Thymus (tissue), 11 donors: ENCODE data around the gene NOS1AP. TPM values are rescaled to one million over a fixed set of nuclear protein-coding genes. Genes with fewer than 3 reads are reported as not detected.

Source experiments
- DNase-seq, 9 donors: peaks; one replicate each; pipeline ENCODE4 v3.0.0-alpha.2; 2013; ENCODE audit warnings: low spot score in 9 of 9, low read depth in 6 of 9, missing footprints in 1 of 9
- H3K27ac ChIP-seq, 2 donors: one replicate each; pipeline ENCODE4 v1.5.1; 2013; ENCODE audit warnings: control low read depth in 1 of 2, low read depth in 1 of 2, low read length in 1 of 2, mild to moderate bottlenecking in 1 of 2, moderate library complexity in 1 of 2
- H3K27me3 ChIP-seq, 2 donors: one replicate each; pipeline ENCODE4 v1.5.1; 2013; ENCODE audit warnings: low read length in 1 of 2; ENCODE audit not compliant: control insufficient read depth in 2 of 2, insufficient read depth in 1 of 2
- H3K36me3 ChIP-seq, 2 donors: one replicate each; pipeline ENCODE4 v1.5.1; 2013; ENCODE audit warnings: low read length in 1 of 2, mild to moderate bottlenecking in 1 of 2, moderate library complexity in 1 of 2; ENCODE audit not compliant: control insufficient read depth in 2 of 2, insufficient read depth in 2 of 2
- H3K4me1 ChIP-seq, 2 donors: one replicate each; pipeline ENCODE4 v1.5.1; 2013; ENCODE audit warnings: low read length in 2 of 2; ENCODE audit not compliant: control insufficient read depth in 2 of 2, insufficient read depth in 2 of 2
- H3K4me3 ChIP-seq, 2 donors: one replicate each; pipeline ENCODE4 v1.5.1; 2013; ENCODE audit warnings: low read length in 2 of 2, control low read depth in 1 of 2, mild to moderate bottlenecking in 1 of 2
- H3K9me3 ChIP-seq, 2 donors: one replicate each; pipeline ENCODE4 v1.5.1; 2013; ENCODE audit warnings: low read length in 1 of 2, mild to moderate bottlenecking in 1 of 2; ENCODE audit not compliant: control insufficient read depth in 2 of 2, insufficient read depth in 1 of 2
- WGBS: extraction: QIAGEN DNeasy Blood & Tissue Kit; methylation state at CpG from one replicate; pipeline ENCODE4 v1.1.7; 2013; 5-methylcytosine and 5-hydroxymethylcytosine counted together
- polyA plus RNA-seq: library from polyadenylated mRNA; stranded (reverse); fragments of 200-250 nt; gene quantifications from one replicate; pipeline ENCODE4 v1.2.3, GENCODE V29; 2013
- total RNA-seq: library from RNA; stranded (reverse); fragments of 120-200 nt; gene quantifications from one replicate; pipeline ENCODE4 v1.2.4, GENCODE V29; 2013
- donor health status: healthy.

The NOS1AP gene
- total and polyA plus RNA-seq, 2 donors = 0.05 to 0.30 TPM

DNA sequence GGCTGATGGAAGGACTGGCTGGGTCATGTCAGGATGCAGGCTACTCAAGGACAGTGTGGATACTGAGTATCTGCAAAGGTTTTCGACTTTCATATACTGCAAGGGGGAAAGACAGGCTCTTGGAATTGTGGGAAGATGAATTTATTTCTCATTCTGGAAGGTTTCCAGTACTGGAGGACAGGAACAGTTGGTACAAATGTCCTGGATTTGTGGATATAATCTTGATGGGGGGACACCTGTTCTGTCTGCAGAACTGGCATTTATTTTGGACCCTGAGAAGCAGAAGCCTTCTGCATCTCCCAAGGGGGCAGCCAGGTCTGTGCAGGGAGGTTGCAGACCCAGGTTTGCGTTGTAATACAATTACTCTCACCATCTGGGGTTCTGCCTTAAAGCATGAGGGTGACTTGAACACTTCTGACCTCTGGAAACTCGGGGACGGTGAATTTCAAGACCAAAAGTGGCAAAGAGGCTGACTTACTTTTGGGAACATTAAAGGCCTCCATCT lies 65.8 kb downstream of the NOS1AP start:
- DNase-seq = no peak
- no peaks in the 10 kb centered on the region for H3K36me3 ChIP-seq
- WGBS = 93% methylated on average over 4 of the region's 4 CpGs
- H3K27me3 ChIP-seq = no peaks in the 10 kb centered on the region
- H3K4me1 ChIP-seq = no peaks in the 10 kb centered on the region
- no peak overlapping the region for H3K27ac ChIP-seq
- no peaks in the 10 kb centered on the region for H3K9me3 ChIP-seq
- no peak overlapping the region for H3K4me3 ChIP-seq

DNA sequence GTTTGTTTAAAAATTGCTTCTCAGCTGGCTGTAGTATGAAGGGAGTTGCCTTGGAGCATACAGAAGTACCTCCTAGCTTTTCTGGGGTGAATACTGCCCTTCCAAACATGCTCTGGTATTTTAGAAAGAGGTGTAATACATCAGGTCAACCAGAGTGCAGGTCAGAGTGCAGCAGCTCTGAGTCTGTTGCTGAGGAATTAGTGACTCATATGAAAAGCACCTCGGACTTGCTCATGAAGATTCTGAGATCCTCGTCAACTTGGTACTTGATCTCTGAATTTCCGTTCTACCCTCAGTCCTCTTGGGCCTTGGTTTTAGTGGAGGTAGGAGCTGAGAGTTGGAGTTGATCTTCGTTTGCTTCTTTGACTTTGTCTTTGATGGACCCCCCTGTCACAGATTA lies 67.3 kb downstream of the NOS1AP start:
- Histone ChIP-seq H3K27ac (no peak overlapping the region), H3K4me3 (no peak overlapping the region), H3K27me3 (no peaks in the 10 kb centered on the region), H3K36me3 (no peaks in the 10 kb centered on the region), H3K9me3 (no peaks in the 10 kb centered on the region), H3K4me1 (no peaks in the 10 kb centered on the region)
- no peak for DNase-seq
- WGBS = 92% methylated on average over 4 of the region's 4 CpGs

DNA sequence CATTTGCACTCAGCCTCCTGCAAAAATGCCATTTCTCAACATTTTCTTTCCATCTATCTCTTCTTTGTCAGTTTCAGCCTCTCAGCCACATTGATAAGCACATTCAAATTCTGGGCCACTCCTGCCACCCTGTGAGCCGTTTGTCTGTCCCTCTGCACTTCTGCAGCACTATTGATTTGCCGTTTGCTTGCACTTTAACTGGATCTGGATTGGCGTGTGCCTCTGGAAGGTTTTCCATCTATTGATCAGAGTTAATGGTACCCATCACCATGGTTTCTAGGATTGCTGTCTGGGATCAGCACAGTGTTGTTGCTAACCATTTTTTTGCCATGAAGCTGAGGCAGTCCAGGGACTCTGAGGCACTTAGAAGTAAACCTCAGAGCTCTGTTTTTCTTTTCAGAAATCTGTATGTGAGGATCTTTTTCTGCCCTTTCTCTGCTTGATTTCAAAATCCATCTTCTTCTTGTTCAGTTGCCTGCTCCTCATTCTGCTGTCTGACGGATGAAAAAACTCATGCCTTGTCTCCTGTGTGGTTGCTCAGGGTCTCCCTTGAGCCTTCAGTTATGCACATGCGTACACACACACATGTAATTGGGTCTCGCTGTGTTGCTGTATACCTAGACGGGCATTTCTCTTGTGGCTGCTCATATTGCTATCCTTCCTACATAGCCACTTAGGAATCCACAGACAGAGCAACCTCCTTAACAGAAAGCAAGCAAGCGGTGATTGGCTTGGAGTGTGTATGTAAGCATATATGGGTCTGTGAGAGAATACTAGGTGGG lies 67.9 kb downstream of the NOS1AP start:
- Histone ChIP-seq H3K4me1 (no peaks in the 10 kb centered on the region), H3K36me3 (no peaks in the 10 kb centered on the region), H3K4me3 (no peak overlapping the region), H3K27me3 (no peaks in the 10 kb centered on the region), H3K9me3 (no peaks in the 10 kb centered on the region), H3K27ac (no peak overlapping the region)
- WGBS = 83% methylated on average over 8 of the region's 8 CpGs
- DNase-seq = no peak

DNA sequence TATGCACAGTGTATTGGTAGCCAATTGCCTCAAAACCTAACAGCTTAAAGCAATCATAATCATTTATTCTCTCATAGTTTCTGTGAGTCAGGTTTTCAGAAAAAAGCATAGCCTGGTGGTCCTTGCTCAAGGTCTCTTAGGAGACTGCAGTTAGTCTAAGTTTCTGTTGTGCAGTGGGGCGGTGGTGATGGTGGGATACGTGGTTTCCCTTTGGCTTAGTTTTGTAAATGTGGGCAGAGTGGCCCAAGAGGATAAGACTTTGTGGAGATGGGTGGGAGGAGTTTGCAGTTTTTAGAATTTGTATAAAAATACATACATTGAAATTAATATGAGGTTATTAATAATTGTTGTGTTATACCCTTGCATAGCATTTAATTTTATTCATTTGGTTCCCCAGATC lies 68.6 kb downstream of the NOS1AP start:
- H3K27me3 ChIP-seq = no peaks in the 10 kb centered on the region
- H3K36me3 ChIP-seq = no peaks in the 10 kb centered on the region
- no peaks in the 10 kb centered on the region for H3K4me1 ChIP-seq
- no peaks in the 10 kb centered on the region for H3K9me3 ChIP-seq
- DNase-seq = no peak
- H3K27ac ChIP-seq = no peak overlapping the region
- 17% methylated on average over 2 of the region's 2 CpGs for WGBS
- H3K4me3 ChIP-seq = no peak overlapping the region

DNA sequence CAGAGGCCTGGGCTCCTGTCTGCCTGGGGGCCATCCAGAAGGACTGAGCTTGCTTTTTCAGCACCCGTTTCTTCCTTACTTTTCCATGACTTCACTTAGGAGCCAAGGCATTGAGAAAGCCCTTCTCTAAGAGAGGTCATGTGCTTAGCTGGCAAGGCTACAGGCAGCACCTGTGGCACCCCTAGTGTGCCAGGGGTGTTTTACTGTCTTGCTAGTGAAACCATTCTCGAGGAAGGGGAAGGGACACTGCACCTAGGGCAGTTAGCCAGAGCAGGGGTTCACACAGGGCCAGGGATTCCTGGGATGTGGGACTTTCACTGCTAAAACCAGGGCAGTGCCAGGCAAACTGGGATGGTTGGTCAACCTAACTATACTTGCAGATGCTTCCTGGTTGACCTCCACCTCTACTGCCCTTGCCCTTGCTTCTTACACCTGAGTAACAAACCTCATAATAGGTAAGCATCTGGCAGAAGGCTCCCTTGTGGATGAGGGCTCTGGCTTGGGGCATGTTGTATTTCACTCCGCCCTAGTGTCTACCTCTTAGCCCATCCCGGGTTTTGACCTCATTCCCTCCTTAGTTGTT lies 69.2 kb downstream of the NOS1AP start:
- H3K4me3 ChIP-seq = no peak overlapping the region
- no peaks in the 10 kb centered on the region for H3K36me3 ChIP-seq
- no peaks in the 10 kb centered on the region for H3K9me3 ChIP-seq
- no peaks in the 10 kb centered on the region for H3K4me1 ChIP-seq
- H3K27me3 ChIP-seq = no peaks in the 10 kb centered on the region
- no peak for DNase-seq
- no peak overlapping the region for H3K27ac ChIP-seq
- WGBS = 23% methylated on average over 4 of the region's 4 CpGs

DNA sequence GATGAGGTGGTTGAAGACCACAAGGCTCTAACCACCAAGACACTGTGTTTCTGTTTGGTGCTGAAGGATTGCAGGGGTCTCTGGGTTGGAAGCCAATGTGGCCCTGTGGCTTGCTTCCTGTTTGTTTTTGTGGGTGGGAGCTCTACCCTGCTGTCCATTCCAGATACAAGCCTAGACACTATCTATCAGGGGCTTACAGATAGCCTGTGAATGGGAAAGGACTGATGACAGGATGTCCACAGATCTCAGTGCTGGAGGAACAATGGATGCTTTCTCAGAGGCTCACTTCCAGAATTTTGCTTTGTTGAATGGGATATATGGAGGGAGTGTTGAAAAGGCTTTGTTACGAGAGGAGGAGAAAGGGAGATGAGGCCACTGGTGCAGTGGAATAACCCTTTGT lies 69.7 kb downstream of the NOS1AP start:
- Histone ChIP-seq H3K4me1 (no peaks in the 10 kb centered on the region), H3K27ac (no peak overlapping the region), H3K27me3 (no peaks in the 10 kb centered on the region), H3K9me3 (no peaks in the 10 kb centered on the region), H3K36me3 (no peaks in the 10 kb centered on the region), H3K4me3 (no peak overlapping the region)
- DNase-seq = no peak
- WGBS = 92% methylated on average over 1 of the region's 1 CpG

DNA sequence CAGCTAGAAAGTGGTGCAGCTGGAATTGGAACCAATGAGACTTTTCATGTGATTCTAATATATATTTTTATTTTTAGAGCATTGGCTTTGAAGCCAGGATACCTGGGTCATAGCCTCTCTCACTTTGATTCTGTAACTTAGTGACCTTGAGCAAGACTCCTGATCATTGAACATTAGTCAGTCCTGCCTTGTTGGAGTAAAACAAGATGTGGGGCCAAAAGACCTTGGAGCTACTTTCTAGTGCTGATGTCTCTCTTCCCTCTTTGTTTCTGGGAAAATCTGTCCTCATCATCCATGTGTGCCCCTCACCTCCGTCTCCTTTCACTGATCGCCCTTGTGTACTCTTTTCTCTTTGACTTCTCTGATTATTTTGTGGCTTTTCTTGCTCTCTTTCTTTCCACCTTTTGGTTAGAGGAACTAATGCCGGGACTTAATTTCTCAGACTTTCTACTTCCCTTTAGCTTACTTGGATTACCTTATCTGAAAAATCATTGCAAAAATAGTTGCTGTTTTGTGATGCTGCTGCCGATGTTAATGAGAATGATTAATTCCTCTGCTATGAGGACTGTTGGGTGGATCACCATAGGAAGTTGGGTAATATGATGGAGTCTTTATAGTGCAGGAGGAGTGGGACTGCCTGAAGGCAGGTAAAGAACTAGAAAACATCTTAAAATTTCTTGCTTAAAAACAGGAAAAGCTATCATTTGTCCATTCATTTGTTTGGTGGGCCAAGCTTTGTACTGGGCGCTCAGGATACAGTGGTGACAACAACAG lies 72.0 kb downstream of the NOS1AP start:
- DNase-seq = no peak
- H3K9me3 ChIP-seq = no peaks in the 10 kb centered on the region
- H3K27ac ChIP-seq = no peak overlapping the region
- no peaks in the 10 kb centered on the region for H3K27me3 ChIP-seq
- no peaks in the 10 kb centered on the region for H3K36me3 ChIP-seq
- no peaks in the 10 kb centered on the region for H3K4me1 ChIP-seq
- H3K4me3 ChIP-seq = no peak overlapping the region
- 65% methylated on average over 5 of the region's 5 CpGs for WGBS

DNA sequence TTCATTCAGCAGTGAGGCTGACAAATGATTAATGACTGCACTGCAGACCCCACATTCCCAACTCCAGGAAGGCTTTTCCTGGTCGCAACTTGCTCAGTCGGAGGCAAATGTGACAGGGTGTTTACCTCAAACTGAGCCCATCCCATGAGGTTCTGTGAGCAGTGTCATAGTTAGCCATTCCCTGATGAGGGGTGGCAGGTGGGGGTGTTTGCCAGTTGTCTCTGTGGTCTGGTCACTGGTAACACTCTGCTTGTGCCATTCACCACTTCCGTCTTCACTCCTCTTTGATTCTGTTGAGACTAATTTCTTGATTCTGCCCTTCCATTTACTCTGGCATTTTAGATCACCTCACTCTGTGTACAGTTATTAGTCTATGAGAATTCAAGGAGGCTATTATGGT lies 73.5 kb downstream of the NOS1AP start:
- WGBS = 79% methylated on average over 3 of the region's 3 CpGs
- Histone ChIP-seq H3K4me1 (no peaks in the 10 kb centered on the region), H3K27ac (no peak overlapping the region), H3K4me3 (no peak overlapping the region), H3K36me3 (no peaks in the 10 kb centered on the region), H3K9me3 (no peaks in the 10 kb centered on the region), H3K27me3 (no peaks in the 10 kb centered on the region)
- no peak for DNase-seq

DNA sequence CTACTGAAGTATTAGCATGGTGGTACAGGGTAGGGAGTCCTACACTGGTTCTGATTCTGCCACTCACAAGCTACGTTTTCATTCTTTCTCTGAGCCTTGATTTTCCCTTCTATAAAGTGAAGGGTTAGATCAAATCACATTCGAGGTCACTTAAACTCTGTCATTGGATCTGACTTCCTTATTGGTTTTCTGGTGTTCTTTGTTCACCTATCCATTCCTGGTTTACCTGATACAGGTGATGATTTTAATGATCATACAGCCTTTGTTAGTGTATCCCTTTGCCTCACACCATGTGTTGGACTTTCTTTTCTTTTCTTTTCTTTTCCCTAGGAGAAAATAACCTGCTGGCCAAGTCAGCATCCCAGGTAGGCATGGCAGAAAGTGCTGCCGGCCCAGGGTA lies 74.8 kb downstream of the NOS1AP start:
- no peaks in the 10 kb centered on the region for H3K4me1 ChIP-seq
- H3K36me3 ChIP-seq = no peaks in the 10 kb centered on the region
- no peak for DNase-seq
- no peak overlapping the region for H3K4me3 ChIP-seq
- H3K27me3 ChIP-seq = no peaks in the 10 kb centered on the region
- no peaks in the 10 kb centered on the region for H3K9me3 ChIP-seq
- H3K27ac ChIP-seq = no peak overlapping the region
- 64% methylated on average over 3 of the region's 3 CpGs for WGBS
